ENCODE measurements around the gene IQCN. TPM values are rescaled to one million over a fixed set of nuclear protein-coding genes. Genes with fewer than 3 reads are reported as not detected.

Gene IQCN
- total and polyA plus RNA-seq, 2 experiments from 2014 or later = 0.35 TPM; not detected in 1

DNA sequence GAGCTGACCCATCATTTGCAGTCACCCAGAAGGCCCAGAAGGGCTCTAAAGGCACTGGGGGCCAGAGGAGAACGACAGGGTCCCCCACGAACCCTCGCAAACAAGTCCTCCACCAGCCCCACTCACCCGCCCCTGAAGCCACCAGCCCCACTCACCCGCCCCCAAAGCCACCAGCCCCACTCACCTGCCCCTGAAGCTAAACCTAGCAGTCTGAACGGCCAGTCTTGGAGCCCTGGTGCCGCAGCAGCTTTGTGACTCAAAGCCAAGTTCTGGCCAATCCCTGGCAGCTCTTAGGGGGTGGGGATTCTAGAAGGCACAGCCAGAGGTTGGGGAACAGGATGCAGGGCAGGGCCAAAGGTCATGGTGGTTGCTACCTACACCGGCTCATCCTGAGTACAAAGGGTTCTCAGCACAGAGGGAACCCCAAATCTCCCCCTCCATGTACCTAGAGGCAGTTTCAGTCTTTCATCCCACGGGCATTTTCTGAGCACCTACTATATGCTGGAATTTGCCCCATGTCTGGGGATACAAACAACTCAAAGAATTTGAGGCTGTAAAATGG, at the start of gene IQCN (continued):
- TF ChIP-seq, protein P1, sequence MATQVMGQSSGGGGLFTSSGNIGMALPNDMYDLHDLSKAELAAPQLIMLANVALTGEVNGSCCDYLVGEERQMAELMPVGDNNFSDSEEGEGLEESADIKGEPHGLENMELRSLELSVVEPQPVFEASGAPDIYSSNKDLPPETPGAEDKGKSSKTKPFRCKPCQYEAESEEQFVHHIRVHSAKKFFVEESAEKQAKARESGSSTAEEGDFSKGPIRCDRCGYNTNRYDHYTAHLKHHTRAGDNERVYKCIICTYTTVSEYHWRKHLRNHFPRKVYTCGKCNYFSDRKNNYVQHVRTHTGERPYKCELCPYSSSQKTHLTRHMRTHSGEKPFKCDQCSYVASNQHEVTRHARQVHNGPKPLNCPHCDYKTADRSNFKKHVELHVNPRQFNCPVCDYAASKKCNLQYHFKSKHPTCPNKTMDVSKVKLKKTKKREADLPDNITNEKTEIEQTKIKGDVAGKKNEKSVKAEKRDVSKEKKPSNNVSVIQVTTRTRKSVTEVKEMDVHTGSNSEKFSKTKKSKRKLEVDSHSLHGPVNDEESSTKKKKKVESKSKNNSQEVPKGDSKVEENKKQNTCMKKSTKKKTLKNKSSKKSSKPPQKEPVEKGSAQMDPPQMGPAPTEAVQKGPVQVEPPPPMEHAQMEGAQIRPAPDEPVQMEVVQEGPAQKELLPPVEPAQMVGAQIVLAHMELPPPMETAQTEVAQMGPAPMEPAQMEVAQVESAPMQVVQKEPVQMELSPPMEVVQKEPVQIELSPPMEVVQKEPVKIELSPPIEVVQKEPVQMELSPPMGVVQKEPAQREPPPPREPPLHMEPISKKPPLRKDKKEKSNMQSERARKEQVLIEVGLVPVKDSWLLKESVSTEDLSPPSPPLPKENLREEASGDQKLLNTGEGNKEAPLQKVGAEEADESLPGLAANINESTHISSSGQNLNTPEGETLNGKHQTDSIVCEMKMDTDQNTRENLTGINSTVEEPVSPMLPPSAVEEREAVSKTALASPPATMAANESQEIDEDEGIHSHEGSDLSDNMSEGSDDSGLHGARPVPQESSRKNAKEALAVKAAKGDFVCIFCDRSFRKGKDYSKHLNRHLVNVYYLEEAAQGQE (IDR thresholded peaks at IDR 0.05; ENCODE audit: unreplicated experiment) = no peak

DNA sequence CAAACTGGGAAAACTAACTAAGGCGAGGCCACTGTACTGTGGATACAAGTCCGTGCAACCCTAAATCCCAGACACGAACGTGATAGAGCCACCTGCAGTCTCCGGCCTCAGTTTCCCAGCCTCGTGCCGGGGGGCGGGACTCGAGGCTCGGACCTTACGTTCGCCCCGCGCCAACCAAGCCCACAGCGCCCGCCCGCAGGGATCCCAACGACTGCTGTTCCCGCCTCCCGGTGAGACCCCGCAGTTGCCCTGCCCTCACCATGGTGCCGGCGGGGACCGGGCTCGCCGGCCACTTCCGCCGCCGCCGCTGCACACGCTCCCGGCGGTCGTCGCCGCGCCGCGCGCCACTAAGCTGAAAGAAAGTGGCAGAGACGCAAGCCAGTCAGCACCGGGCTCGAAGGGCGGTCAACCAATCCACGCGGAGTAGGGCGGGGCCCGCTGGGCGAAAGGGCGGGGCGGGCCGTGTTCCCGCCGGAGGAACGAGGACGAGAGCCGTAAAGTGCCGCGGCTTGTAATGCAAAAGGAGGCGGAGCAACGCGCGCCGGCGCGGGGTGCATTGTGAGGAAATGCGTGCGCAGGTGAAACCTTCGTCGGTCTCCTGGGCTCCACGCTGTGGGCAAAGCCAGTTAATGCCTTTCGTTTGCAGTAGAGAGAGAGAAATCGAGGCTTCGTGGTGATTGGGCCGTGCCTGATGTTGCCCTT, 48.7 kb upstream of the IQCN start, which contains the start of gene LSM4:
LSM4 (minus strand) TSS at position 318 of the 702 bp plus-strand sequence; CDS start at position 262, 56 bp downstream.
- Mint-ChIP-seq H3K4me3 (peak within 1 kb of the TSS; percentile 92), H3K27me3 (ENCODE audit: insufficient read depth, low read depth, poor library complexity) (peaks cover 20% of the 10 kb centered on the region), H3K4me1 (peaks cover 29% of the 10 kb centered on the region), H3K27ac (peak within 1 kb of the TSS; percentile 99), H3K36me3 (ENCODE audit: low read depth) (peaks cover 30% of the 10 kb centered on the region), H3K9me3 (no peaks in the 10 kb centered on the region)
- Histone ChIP-seq H3K79me2 (replicated peaks; ENCODE audit: insufficient read depth) (peaks cover 46% of the 10 kb centered on the region), H3K27ac (ENCODE audit: low read depth) (peak within 1 kb of the TSS; percentile 97), H3K36me3 (ENCODE audit: insufficient read depth) (no peaks in the 10 kb centered on the region; the same call in 1 of the 2 replicates), H3F3A (replicated peaks; ENCODE audit: low read depth) (peaks cover 34% of the 10 kb centered on the region; the same call in 1 of the 2 replicates), H3K4me3 (peak within 1 kb of the TSS; percentile 76), H2AFZ (no peak within 1 kb of the TSS), H4K20me1 (replicated peaks; ENCODE audit: insufficient read depth) (peaks cover 11% of the 10 kb centered on the region), H3K27me3 (ENCODE audit: insufficient read depth) (no peaks in the 10 kb centered on the region), H3K4me2 (peak within 1 kb of the TSS; percentile 92), H3K4me1 (ENCODE audit: insufficient read depth) (peaks cover 14% of the 10 kb centered on the region), H3K9me2 (ENCODE audit: insufficient read depth) (no peaks in the 10 kb centered on the region)
- ATAC-seq = peak; percentile 95
- TF ChIP-seq ZNF114 (CRISPR knock-in tag; IDR thresholded peaks at IDR 0.05) (no peak), POLR2AphosphoS5 (IDR thresholded peaks at IDR 0.05; ENCODE audit: low read depth) (peak; percentile 80)
- TF ChIP-seq, protein P2, sequence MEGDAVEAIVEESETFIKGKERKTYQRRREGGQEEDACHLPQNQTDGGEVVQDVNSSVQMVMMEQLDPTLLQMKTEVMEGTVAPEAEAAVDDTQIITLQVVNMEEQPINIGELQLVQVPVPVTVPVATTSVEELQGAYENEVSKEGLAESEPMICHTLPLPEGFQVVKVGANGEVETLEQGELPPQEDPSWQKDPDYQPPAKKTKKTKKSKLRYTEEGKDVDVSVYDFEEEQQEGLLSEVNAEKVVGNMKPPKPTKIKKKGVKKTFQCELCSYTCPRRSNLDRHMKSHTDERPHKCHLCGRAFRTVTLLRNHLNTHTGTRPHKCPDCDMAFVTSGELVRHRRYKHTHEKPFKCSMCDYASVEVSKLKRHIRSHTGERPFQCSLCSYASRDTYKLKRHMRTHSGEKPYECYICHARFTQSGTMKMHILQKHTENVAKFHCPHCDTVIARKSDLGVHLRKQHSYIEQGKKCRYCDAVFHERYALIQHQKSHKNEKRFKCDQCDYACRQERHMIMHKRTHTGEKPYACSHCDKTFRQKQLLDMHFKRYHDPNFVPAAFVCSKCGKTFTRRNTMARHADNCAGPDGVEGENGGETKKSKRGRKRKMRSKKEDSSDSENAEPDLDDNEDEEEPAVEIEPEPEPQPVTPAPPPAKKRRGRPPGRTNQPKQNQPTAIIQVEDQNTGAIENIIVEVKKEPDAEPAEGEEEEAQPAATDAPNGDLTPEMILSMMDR (conservative IDR thresholded peaks at IDR 0.05; ENCODE audit: low read depth in 2 of 2) = peak in 1 of 2 experiments; percentile 58; a peak in 2 of 4 replicates
- DNase-seq (ENCODE audit: low spot score) = peak; percentile 99

DNA sequence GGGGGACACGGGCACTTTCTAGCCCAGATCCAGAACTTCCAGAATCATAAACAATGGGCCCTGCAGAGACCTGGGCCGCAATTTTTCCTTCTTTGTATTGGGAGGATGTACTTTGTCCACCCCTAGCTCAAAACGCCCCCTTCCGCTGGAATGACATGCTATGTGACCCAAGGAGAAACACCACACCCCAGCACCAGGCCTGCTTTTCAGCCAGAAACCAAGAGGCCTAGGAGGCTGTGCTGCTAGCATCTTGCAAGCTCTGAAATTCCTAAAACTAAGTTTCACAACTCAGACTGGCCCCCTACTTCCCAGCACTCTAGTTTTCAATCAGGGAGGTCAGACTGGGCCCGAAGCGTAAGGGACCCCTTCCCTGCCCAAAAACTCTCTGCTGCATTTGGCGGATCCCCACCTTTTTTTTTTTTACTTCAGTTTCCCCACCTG, 48.1 kb upstream of the IQCN start:
- H3K9me3 Mint-ChIP-seq = no peaks in the 10 kb centered on the region
- Histone ChIP-seq H4K20me1 (replicated peaks; ENCODE audit: insufficient read depth) (peaks cover 17% of the 10 kb centered on the region), H3K27ac (ENCODE audit: low read depth) (peak overlapping the region; percentile 91), H3F3A (replicated peaks; ENCODE audit: low read depth) (peaks cover 38% of the 10 kb centered on the region; the same call in 1 of the 2 replicates), H3K27me3 (ENCODE audit: insufficient read depth) (no peaks in the 10 kb centered on the region), H3K9me2 (ENCODE audit: insufficient read depth) (no peaks in the 10 kb centered on the region), H3K4me3 (peak overlapping the region; percentile 76), H3K4me2 (peak overlapping the region; percentile 92), H3K4me1 (ENCODE audit: insufficient read depth) (peaks cover 14% of the 10 kb centered on the region), H3K79me2 (replicated peaks; ENCODE audit: insufficient read depth) (peaks cover 52% of the 10 kb centered on the region), H2AFZ (no peak overlapping the region), H3K36me3 (ENCODE audit: insufficient read depth) (no peaks in the 10 kb centered on the region; the same call in 1 of the 2 replicates)
- DNase-seq (ENCODE audit: low spot score) = peak; percentile 81
- H3K27me3 Mint-ChIP-seq (ENCODE audit: insufficient read depth, low read depth, poor library complexity) = peaks cover 20% of the 10 kb centered on the region
- peak overlapping the region; percentile 92 for H3K4me3 Mint-ChIP-seq
- peak; percentile 48 for ATAC-seq
- H3K27ac Mint-ChIP-seq = peak overlapping the region; percentile 92
- H3K4me1 Mint-ChIP-seq = peaks cover 32% of the 10 kb centered on the region
- TF ChIP-seq STAT1 (IDR thresholded peaks at IDR 0.05; ENCODE audit: unreplicated experiment) = no peak
- TF ChIP-seq, protein P2 (conservative IDR thresholded peaks at IDR 0.05; ENCODE audit: low read depth in 2 of 2) = peak; percentile 31 to 59
- H3K36me3 Mint-ChIP-seq (ENCODE audit: low read depth) = peaks cover 33% of the 10 kb centered on the region
